ENCODE measurements around the gene SMPD1. TPM values are rescaled to one million over a fixed set of nuclear protein-coding genes. Genes with fewer than 3 reads are reported as not detected.

Gene SMPD1
- total RNA-seq, 1 experiment from 2014 or later, result 2.8 TPM

GRCh38 chr11:6433998-6434660, 43.9 kb downstream of the SMPD1 start:
- RAD21 ChIA-PET (ENCODE audit: low non-redundant PET in 1 of 2, low total read pairs in 2 of 2, uncharacterized antibody in 2 of 2, unreplicated experiment in 2 of 2), result no interaction called here

More at GRCh38 chr11:6433998-6434660, 43.9 kb downstream of the SMPD1 start:
- no peak overlapping the region for H3K4me2 ChIP-seq (ENCODE audit: low read length)
- H3K36me3 ChIP-seq (ENCODE audit: control insufficient read depth in 1 of 2, insufficient read depth in 2 of 2, low read length in 2 of 2), result no peaks in the 10 kb centered on the region
- H4K20me1 ChIP-seq (ENCODE audit: insufficient read depth), result no peaks in the 10 kb centered on the region
- TF ChIP-seq, protein P1, sequence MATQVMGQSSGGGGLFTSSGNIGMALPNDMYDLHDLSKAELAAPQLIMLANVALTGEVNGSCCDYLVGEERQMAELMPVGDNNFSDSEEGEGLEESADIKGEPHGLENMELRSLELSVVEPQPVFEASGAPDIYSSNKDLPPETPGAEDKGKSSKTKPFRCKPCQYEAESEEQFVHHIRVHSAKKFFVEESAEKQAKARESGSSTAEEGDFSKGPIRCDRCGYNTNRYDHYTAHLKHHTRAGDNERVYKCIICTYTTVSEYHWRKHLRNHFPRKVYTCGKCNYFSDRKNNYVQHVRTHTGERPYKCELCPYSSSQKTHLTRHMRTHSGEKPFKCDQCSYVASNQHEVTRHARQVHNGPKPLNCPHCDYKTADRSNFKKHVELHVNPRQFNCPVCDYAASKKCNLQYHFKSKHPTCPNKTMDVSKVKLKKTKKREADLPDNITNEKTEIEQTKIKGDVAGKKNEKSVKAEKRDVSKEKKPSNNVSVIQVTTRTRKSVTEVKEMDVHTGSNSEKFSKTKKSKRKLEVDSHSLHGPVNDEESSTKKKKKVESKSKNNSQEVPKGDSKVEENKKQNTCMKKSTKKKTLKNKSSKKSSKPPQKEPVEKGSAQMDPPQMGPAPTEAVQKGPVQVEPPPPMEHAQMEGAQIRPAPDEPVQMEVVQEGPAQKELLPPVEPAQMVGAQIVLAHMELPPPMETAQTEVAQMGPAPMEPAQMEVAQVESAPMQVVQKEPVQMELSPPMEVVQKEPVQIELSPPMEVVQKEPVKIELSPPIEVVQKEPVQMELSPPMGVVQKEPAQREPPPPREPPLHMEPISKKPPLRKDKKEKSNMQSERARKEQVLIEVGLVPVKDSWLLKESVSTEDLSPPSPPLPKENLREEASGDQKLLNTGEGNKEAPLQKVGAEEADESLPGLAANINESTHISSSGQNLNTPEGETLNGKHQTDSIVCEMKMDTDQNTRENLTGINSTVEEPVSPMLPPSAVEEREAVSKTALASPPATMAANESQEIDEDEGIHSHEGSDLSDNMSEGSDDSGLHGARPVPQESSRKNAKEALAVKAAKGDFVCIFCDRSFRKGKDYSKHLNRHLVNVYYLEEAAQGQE (IDR thresholded peaks at IDR 0.05; ENCODE audit: low read depth), result no peak
- TF ChIP-seq CTCF (IDR thresholded peaks at IDR 0.05 in 2 of 3, conservative IDR thresholded peaks at IDR 0.05 in 1 of 3; ENCODE audit: borderline replicate concordance in 1 of 3, insufficient read depth in 1 of 3, low read depth in 2 of 3, low read length in 2 of 3), result no peak
- TF ChIP-seq CBX3 (IDR thresholded peaks at IDR 0.05; ENCODE audit: low read depth), result no peak
- TF ChIP-seq ATF3 (IDR thresholded peaks at IDR 0.05), result no peak
- no peak for TF ChIP-seq POLR2A (IDR thresholded peaks at IDR 0.05; ENCODE audit: borderline replicate concordance, extremely low read depth, insufficient read depth, insufficient read length)
- TF ChIP-seq CEBPB (IDR thresholded peaks at IDR 0.05; ENCODE audit: low read depth), result no peak
- TF ChIP-seq EGR1 (IDR thresholded peaks at IDR 0.05; ENCODE audit: low read depth), result no peak
- no peak for TF ChIP-seq ZNF274 (IDR thresholded peaks at IDR 0.05; ENCODE audit: low read depth, low read length)
- no peak for TF ChIP-seq JUND (IDR thresholded peaks at IDR 0.05)
- no peak for TF ChIP-seq EZH2phosphoT487 (IDR thresholded peaks at IDR 0.05; ENCODE audit: borderline replicate concordance)
- TF ChIP-seq ELF1 (IDR thresholded peaks at IDR 0.05; ENCODE audit: borderline replicate concordance, low read depth), result no peak
- TF ChIP-seq SRF (IDR thresholded peaks at IDR 0.05; ENCODE audit: low read depth), result no peak
- no peak for TF ChIP-seq YY1 (IDR thresholded peaks at IDR 0.05; ENCODE audit: extremely low read depth, insufficient replicate concordance, low read depth, low read length)
- no peak for TF ChIP-seq TCF7L2 (IDR thresholded peaks at IDR 0.05; ENCODE audit: borderline replicate concordance, extremely low read depth, insufficient read depth, insufficient read length)
- TF ChIP-seq SIN3A (IDR thresholded peaks at IDR 0.05; ENCODE audit: low read depth), result no peak
- no peak for TF ChIP-seq SP1 (IDR thresholded peaks at IDR 0.05; ENCODE audit: low read depth)
- TF ChIP-seq RAD21 (IDR thresholded peaks at IDR 0.05; ENCODE audit: low read depth), result no peak
- no peak overlapping the region for H2AFZ ChIP-seq (ENCODE audit: low read depth, low read length, poor library complexity, severe bottlenecking)
- ATAC-seq (no peak), DNase-seq (ENCODE audit: low read depth, low spot score) (no peak)
- no peak overlapping the region for H3K4me3 ChIP-seq (replicated peaks in 1 of 2; ENCODE audit: low read depth in 1 of 2, low read length in 2 of 2)
- peaks cover 14 to 20% of the 10 kb centered on the region in 2 experiments for H3K4me1 ChIP-seq (ENCODE audit: control insufficient read depth in 1 of 2, insufficient read depth in 2 of 2, low read length in 2 of 2)
- no peaks in the 10 kb centered on the region for H3K79me2 ChIP-seq (ENCODE audit: insufficient read depth, low read length)
- no peak overlapping the region for H3K9ac ChIP-seq (ENCODE audit: low read length)
- intact Hi-C loops (cut with micrococcal nuclease), result no loop called here
- CTCF ChIA-PET, result interaction anchor here (1.2 kb wide), 1 partner anchor 10 kb away, joined by 3 read pairs; no protein-coding TSS in a partner anchor
- H3K9me3 ChIP-seq (ENCODE audit: control insufficient read depth in 1 of 2, insufficient read depth in 1 of 2, low read depth in 1 of 2, low read length in 2 of 2), result no peaks in the 10 kb centered on the region
- no peak overlapping the region for H3K27ac ChIP-seq (ENCODE audit: low read depth, low read length)
- H3K27me3 ChIP-seq (ENCODE audit: insufficient read depth, low read length), result no peaks in the 10 kb centered on the region
- POLR2A ChIA-PET, result no interaction called here
- no peaks in the 10 kb centered on the region for H3K9me2 ChIP-seq (ENCODE audit: insufficient read depth)
- no TSS peak for BruUV-seq (replicated peaks)

Measured in HCT116 (cell line).